Mesenchymal stem cell (in vitro differentiated cells and primary cell): ENCODE data around the gene TSPAN32.
A peak's percentile ranks its signal among the peaks of the same experiment; 100 is the strongest.

ENCODE experiments used
- DNase-seq: peaks from one replicate; pipeline ENCODE4 v3.0.0-alpha.2; 2013
- H2AFZ ChIP-seq: one replicate; pipeline ENCODE4 v1.6.1; 2013; ENCODE audit warnings: low read depth, mild to moderate bottlenecking, control low read depth, inconsistent platforms, low read length, moderate library complexity
- H2AK5ac ChIP-seq: 2 replicates; pipeline ENCODE4 v1.6.1; 2013; ENCODE audit warnings: low read length, moderate library complexity, mild to moderate bottlenecking, inconsistent platforms; ENCODE audit not compliant: severe bottlenecking
- H2BK120ac ChIP-seq: one replicate; pipeline ENCODE4 v1.6.1; 2013; ENCODE audit warnings: low read depth, mild to moderate bottlenecking, inconsistent platforms, low read length, moderate library complexity
- H2BK12ac ChIP-seq, 2 experiments: one replicate each; pipeline ENCODE4 v1.6.1; 2013; ENCODE audit warnings: inconsistent platforms in 2 of 2, low read length in 2 of 2, mild to moderate bottlenecking in 2 of 2, moderate library complexity in 2 of 2, control low read depth in 1 of 2
- H2BK15ac ChIP-seq: one replicate; pipeline ENCODE4 v1.6.1; 2013; ENCODE audit warnings: mild to moderate bottlenecking, low read depth, inconsistent platforms; ENCODE audit not compliant: poor library complexity, severe bottlenecking
- H2BK5ac ChIP-seq: 2 replicates; pipeline ENCODE4 v1.6.1; 2013; ENCODE audit warnings: low read depth, mild to moderate bottlenecking, low read length, control low read depth, inconsistent platforms; ENCODE audit not compliant: poor library complexity, severe bottlenecking
- H3K14ac ChIP-seq, 2 experiments: one replicate each; pipeline ENCODE4 v1.6.1; 2013; ENCODE audit warnings: inconsistent platforms in 2 of 2, low read length in 2 of 2, control low read depth in 1 of 2, mild to moderate bottlenecking in 1 of 2, moderate library complexity in 1 of 2
- H3K18ac ChIP-seq, 2 experiments: one replicate each; pipeline ENCODE4 v1.6.1; 2013; ENCODE audit warnings: inconsistent platforms in 2 of 2, low read length in 2 of 2, control low read depth in 1 of 2, low read depth in 1 of 2, mild to moderate bottlenecking in 1 of 2
- H3K23ac ChIP-seq, 2 experiments: one replicate each; pipeline ENCODE4 v1.6.1; 2013; ENCODE audit warnings: inconsistent platforms in 2 of 2, low read length in 2 of 2, mild to moderate bottlenecking in 2 of 2, moderate library complexity in 2 of 2, control low read depth in 1 of 2
- H3K27ac ChIP-seq: 2 replicates; pipeline ENCODE4 v1.5.1; 2013; ENCODE audit warnings: mild to moderate bottlenecking, moderate library complexity, low read length, control low read depth, inconsistent platforms; ENCODE audit not compliant: poor library complexity, severe bottlenecking
- H3K27me3 ChIP-seq, 2 experiments: 2 replicates each; pipeline versions ENCODE4 v1.6.1 to v1.7.0; 2013; ENCODE audit warnings: low read length in 2 of 2, mild to moderate bottlenecking in 2 of 2, moderate library complexity in 2 of 2, control low read depth in 1 of 2, inconsistent platforms in 1 of 2; ENCODE audit not compliant: control insufficient read depth in 1 of 2, insufficient read depth in 1 of 2
- H3K36me3 ChIP-seq, 2 experiments: 2 replicates each; pipeline versions ENCODE4 v1.6.1 to v1.7.0; 2013; ENCODE audit warnings: low read length in 2 of 2, control low read depth in 1 of 2, inconsistent platforms in 1 of 2, low read depth in 1 of 2, mild to moderate bottlenecking in 1 of 2; ENCODE audit not compliant: insufficient read depth in 2 of 2, control insufficient read depth in 1 of 2
- H3K4ac ChIP-seq, 2 experiments: one replicate each; pipeline ENCODE4 v1.6.1; 2013; ENCODE audit warnings: inconsistent platforms in 2 of 2, low read length in 2 of 2, mild to moderate bottlenecking in 2 of 2, moderate library complexity in 2 of 2, control low read depth in 1 of 2, low read depth in 1 of 2
- H3K4me1 ChIP-seq: 2 replicates; pipeline ENCODE4 v1.6.1; 2013; ENCODE audit warnings: low read depth, low read length, control low read depth; ENCODE audit not compliant: control insufficient read depth, insufficient read depth
- H3K4me2 ChIP-seq: 2 replicates; pipeline ENCODE4 v1.6.1; 2013; ENCODE audit warnings: low read length, mild to moderate bottlenecking, inconsistent platforms; ENCODE audit not compliant: poor library complexity, severe bottlenecking
- H3K4me3 ChIP-seq, 2 experiments: 2 replicates each; pipeline versions ENCODE4 v1.5.1 to v1.7.0; 2013; ENCODE audit warnings: low read length in 2 of 2, mild to moderate bottlenecking in 2 of 2, control low read depth in 1 of 2, low read depth in 1 of 2; ENCODE audit not compliant: insufficient read depth in 1 of 2
- H3K79me1 ChIP-seq: replicated peaks from 2 replicates; pipeline ENCODE4 v1.6.1; 2013; ENCODE audit warnings: mild to moderate bottlenecking, control low read depth, low read length, inconsistent platforms; ENCODE audit not compliant: poor library complexity, severe bottlenecking
- H3K9ac ChIP-seq: 2 replicates; pipeline ENCODE4 v1.7.0; 2013; ENCODE audit warnings: mild to moderate bottlenecking, low read length, moderate library complexity
- H3K9me3 ChIP-seq: 2 replicates; pipeline ENCODE4 v1.7.0; 2013; ENCODE audit warnings: mild to moderate bottlenecking, low read length; ENCODE audit not compliant: control insufficient read depth
- H4K8ac ChIP-seq: one replicate; pipeline ENCODE4 v1.6.1; 2013; ENCODE audit warnings: inconsistent platforms, mild to moderate bottlenecking, low read length, moderate library complexity
- H4K91ac ChIP-seq: one replicate; pipeline ENCODE4 v1.6.1; 2013; ENCODE audit warnings: mild to moderate bottlenecking, low read length, inconsistent platforms
- WGBS: methylation state at CpG from one replicate; pipeline ENCODE4 v1.1.7; 2013; ENCODE audit warnings: mixed read lengths; 5-methylcytosine and 5-hydroxymethylcytosine counted together

The TSPAN32 gene

GRCh38 chr11:2306877-2307500 lies 5.2 kb downstream of the TSPAN32 start:
- no peaks in the 10 kb centered on the region for H3K36me3 ChIP-seq
- H3K4ac ChIP-seq, result peak overlapping the region; percentile 64 to 76
- H2AK5ac ChIP-seq, result no peak overlapping the region
- 80% methylated on average over 14 of the region's 14 CpGs for WGBS
- peaks cover 25% of the 10 kb centered on the region for H3K4me1 ChIP-seq
- H3K14ac ChIP-seq, result peak overlapping the region in 1 of 2 experiments; percentile 18
- no peaks in the 10 kb centered on the region for H3K79me1 ChIP-seq
- peak overlapping the region; percentile 45 for H3K9ac ChIP-seq
- peak; percentile 22 for DNase-seq
- peak overlapping the region; percentile 49 for H2BK15ac ChIP-seq
- no peak overlapping the region for H2BK5ac ChIP-seq
- no peak overlapping the region for H3K23ac ChIP-seq
- no peaks in the 10 kb centered on the region for H3K27me3 ChIP-seq
- peak overlapping the region; percentile 85 for H4K8ac ChIP-seq
- peak overlapping the region; percentile 94 for H4K91ac ChIP-seq
- H2BK120ac ChIP-seq, result no peak overlapping the region
- H2BK12ac ChIP-seq, result peak overlapping the region; percentile 65 to 78
- no peak overlapping the region for H3K4me2 ChIP-seq
- H3K27ac ChIP-seq, result no peak overlapping the region
- peak overlapping the region; percentile 14 for H2AFZ ChIP-seq
- H3K4me3 ChIP-seq, result peak overlapping the region in 1 of 2 experiments; percentile 1
- H3K9me3 ChIP-seq, result no peaks in the 10 kb centered on the region
- H3K18ac ChIP-seq, result peak overlapping the region; percentile 73 to 80

- peak overlapping the region in 1 of 2 experiments; percentile 18 for H3K14ac ChIP-seq
- peak overlapping the region; percentile 14 for H2AFZ ChIP-seq
- H3K27ac ChIP-seq, result no peak overlapping the region
- no peak overlapping the region for H3K4me2 ChIP-seq
- peak overlapping the region; percentile 23 to 65 for H2BK12ac ChIP-seq
- H3K18ac ChIP-seq, result peak overlapping the region; percentile 73 to 80
- H3K27me3 ChIP-seq, result no peaks in the 10 kb centered on the region
- H3K9me3 ChIP-seq, result no peaks in the 10 kb centered on the region
- H2BK5ac ChIP-seq, result no peak overlapping the region
- no peak for DNase-seq
- H2BK120ac ChIP-seq, result no peak overlapping the region
- no peaks in the 10 kb centered on the region for H3K79me1 ChIP-seq
- peak overlapping the region; percentile 85 for H4K8ac ChIP-seq
- H3K4me1 ChIP-seq, result peaks cover 25% of the 10 kb centered on the region
- no peak overlapping the region for H3K4me3 ChIP-seq
- H2BK15ac ChIP-seq, result peak overlapping the region; percentile 49
- peak overlapping the region; percentile 94 for H4K91ac ChIP-seq
- H3K9ac ChIP-seq, result peak overlapping the region; percentile 45
- H3K23ac ChIP-seq, result no peak overlapping the region
- no peak overlapping the region for H2AK5ac ChIP-seq
- peak overlapping the region; percentile 64 to 76 for H3K4ac ChIP-seq
- 86% methylated on average over 21 of the region's 23 CpGs for WGBS
- H3K36me3 ChIP-seq, result no peaks in the 10 kb centered on the region
These were observed 5.9 kb downstream of the TSPAN32 start for GRCh38 chr11:2307501-2308331.

DNA sequence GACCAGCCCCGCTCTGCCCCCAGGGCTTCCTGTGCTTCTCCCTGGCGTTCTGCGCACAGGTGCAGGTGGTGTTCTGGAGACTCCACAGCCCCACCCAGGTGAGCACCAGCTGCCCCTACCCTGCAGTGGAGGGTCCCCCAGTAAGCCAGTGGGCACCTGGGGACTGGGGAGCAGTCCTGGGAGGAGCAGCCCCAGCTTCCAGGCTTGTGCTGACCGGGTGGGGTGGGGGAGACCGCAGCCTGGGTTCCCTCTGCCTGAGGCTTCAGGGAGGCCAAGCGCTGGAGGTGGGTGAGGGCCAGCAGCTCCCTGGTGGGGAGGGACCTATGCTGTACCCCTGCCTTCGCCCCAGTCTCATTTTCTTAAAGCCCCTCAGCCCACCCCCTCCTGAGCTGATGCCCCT lies 6.9 kb downstream of the TSPAN32 start:
- H3K36me3 ChIP-seq, result no peaks in the 10 kb centered on the region
- H3K9me3 ChIP-seq, result no peaks in the 10 kb centered on the region
- H3K79me1 ChIP-seq, result no peaks in the 10 kb centered on the region
- no peak overlapping the region for H2AFZ ChIP-seq
- H3K4me1 ChIP-seq, result peaks cover 24% of the 10 kb centered on the region
- 77% methylated on average over 6 of the region's 7 CpGs for WGBS
- no peak overlapping the region for H2BK15ac ChIP-seq
- H2BK5ac ChIP-seq, result no peak overlapping the region
- H3K18ac ChIP-seq, result no peak overlapping the region
- DNase-seq, result no peak
- H4K8ac ChIP-seq, result no peak overlapping the region
- no peak overlapping the region for H3K23ac ChIP-seq
- no peak overlapping the region for H3K4me3 ChIP-seq
- no peak overlapping the region for H3K4ac ChIP-seq
- no peak overlapping the region for H2BK12ac ChIP-seq
- no peak overlapping the region for H4K91ac ChIP-seq
- no peak overlapping the region for H3K27ac ChIP-seq
- no peak overlapping the region for H3K9ac ChIP-seq
- no peak overlapping the region for H3K14ac ChIP-seq
- no peak overlapping the region for H3K4me2 ChIP-seq
- H2BK120ac ChIP-seq, result no peak overlapping the region
- no peak overlapping the region for H2AK5ac ChIP-seq
- no peaks in the 10 kb centered on the region for H3K27me3 ChIP-seq
